HepG2 (cell line): ENCODE results near the gene SCRT2. TPM values are rescaled to one million over a fixed set of nuclear protein-coding genes. Genes with fewer than 3 reads are reported as not detected.

Source experiments
- CHCHD3 ChIP-seq: sonication (generic); formaldehyde crosslinking; IDR thresholded peaks from 2 replicates; pipeline ENCODE4 v1.8.0; 2022; ENCODE audit warnings: mild to moderate bottlenecking, missing genetic modification reagents, moderate library complexity
- GMEB1 ChIP-seq: sonication (generic); formaldehyde crosslinking; IDR thresholded peaks from 2 replicates; pipeline ENCODE4 v1.5.1; 2020; ENCODE audit warnings: missing genetic modification reagents, mild to moderate bottlenecking, borderline replicate concordance
- MNT ChIP-seq: fragments of 450-650 bp; IDR thresholded peaks from 2 replicates; pipeline ENCODE4 v1.6.1; 2016
- NFKBIZ ChIP-seq: IDR thresholded peaks from 2 replicates; pipeline ENCODE4 v1.6.1; 2018; ENCODE audit warnings: missing genetic modification reagents, missing compliant biosample characterization
- NR1H2 ChIP-seq: sonication (generic); formaldehyde crosslinking; IDR thresholded peaks from 2 replicates; pipeline ENCODE4 v1.8.1; 2022; ENCODE audit warnings: low read depth, missing genetic modification reagents, borderline replicate concordance
- PITX1 ChIP-seq: sonication (generic); formaldehyde crosslinking; IDR thresholded peaks from 2 replicates; pipeline ENCODE4 v1.5.1; 2020; ENCODE audit warnings: mild to moderate bottlenecking, missing genetic modification reagents
- POGK ChIP-seq: sonication (generic); formaldehyde crosslinking; conservative IDR thresholded peaks from 2 replicates; pipeline ENCODE4 v1.8.0; 2022; ENCODE audit warnings: mild to moderate bottlenecking, moderate library complexity, missing genetic modification reagents
- PTBP1 ChIP-seq: fragments of 200-400 bp; formaldehyde crosslinking; IDR thresholded peaks from 2 replicates; pipeline ENCODE4 v1.6.1; 2018; ENCODE audit warnings: low read length, low read depth; ENCODE audit not compliant: poor library complexity, severe bottlenecking
- RBM22 ChIP-seq: fragments of 200-400 bp; formaldehyde crosslinking; optimal IDR thresholded peaks from 2 replicates; pipeline ENCODE3; 2017; ENCODE audit warnings: mild to moderate bottlenecking, low read length, moderate library complexity
- RORA ChIP-seq: sonication (generic); formaldehyde crosslinking; IDR thresholded peaks from 2 replicates; pipeline ENCODE4 v1.5.0; 2020; ENCODE audit warnings: mild to moderate bottlenecking, missing genetic modification reagents, moderate library complexity
- ZBTB20 ChIP-seq: sonication (generic); formaldehyde crosslinking; IDR thresholded peaks from 2 replicates; pipeline ENCODE4 v1.8.1; 2023; ENCODE audit warnings: missing genetic modification reagents, low read depth, mild to moderate bottlenecking, borderline replicate concordance
- ZFX ChIP-seq: sonication (generic); formaldehyde crosslinking; IDR thresholded peaks from 2 replicates; pipeline ENCODE4 v1.4.0; 2020; ENCODE audit warnings: mild to moderate bottlenecking, low read depth, missing genetic modification reagents, moderate library complexity
- ZGPAT ChIP-seq: IDR thresholded peaks from 2 replicates; pipeline ENCODE4 v1.6.1; 2016; ENCODE audit warnings: mild to moderate bottlenecking
- ZNF589 ChIP-seq: sonication (generic); formaldehyde crosslinking; conservative IDR thresholded peaks from 2 replicates; pipeline ENCODE4 v1.8.0; 2022; ENCODE audit warnings: mild to moderate bottlenecking, moderate library complexity, missing genetic modification reagents
- ZNF678 ChIP-seq: sonication (generic); formaldehyde crosslinking; IDR thresholded peaks from 2 replicates; pipeline ENCODE4 v1.4.0; 2020; ENCODE audit warnings: mild to moderate bottlenecking, missing genetic modification reagents
- ZNF687 ChIP-seq: sonication (generic); formaldehyde crosslinking; IDR thresholded peaks from 2 replicates; pipeline ENCODE4 v1.5.1; 2020; ENCODE audit warnings: mild to moderate bottlenecking, missing genetic modification reagents, moderate library complexity
- ZNF816 ChIP-seq: sonication (generic); formaldehyde crosslinking; IDR thresholded peaks from 2 replicates; pipeline ENCODE4 v1.8.0; 2022; ENCODE audit warnings: missing genetic modification reagents, mild to moderate bottlenecking, borderline replicate concordance
- ZSCAN30 ChIP-seq: sonication (generic); formaldehyde crosslinking; IDR thresholded peaks from 2 replicates; pipeline ENCODE4 v1.5.0; 2020; ENCODE audit warnings: mild to moderate bottlenecking, missing genetic modification reagents
- polyA plus RNA-seq, 8 experiments: library from polyadenylated mRNA; depleted of rRNA in 3 of 8; stranded (reverse) in 7 of 8; unstranded in 1 of 8; fragments of >200 nt; fragmentation: Illumina TruSeq in 4 of 8; extraction: Trizol in 4 of 8; gene quantifications; 2 replicates each; pipeline versions ENCODE4 v1.2.1 to v1.2.3, GENCODE V29; 2011 to 2016; ENCODE audit warnings: low read depth in 4 of 8, missing spikeins in 1 of 8, mixed read lengths in 1 of 8; ENCODE audit not compliant: insufficient read depth in 1 of 8
- total RNA-seq, 5 experiments: library from RNA; depleted of rRNA; stranded (reverse); fragments of >200 nt; fragmentation: Illumina TruSeq; extraction: Trizol; gene quantifications; 2 replicates each; pipeline ENCODE4 v1.2.3, GENCODE V29; 2016; ENCODE audit warnings: low read depth in 1 of 5

The SCRT2 gene
- total and polyA plus RNA-seq, 2 of the 13 experiments (the other 11 are each of a cell fraction or from before 2014, with no cell fraction given) = not detected

GRCh38 chr20:646107-646867 is 29.3 kb downstream of the SCRT2 start (continued):
- TF ChIP-seq GMEB1 (CRISPR knock-in tag) (no peak; the same call in 1 of the 2 replicates), ZNF589 (CRISPR knock-in tag) (no peak), PTBP1 (peak; percentile 97), MNT (0 out of 2 replicates have a peak, but pooled peaks have one; percentile 3), POGK (CRISPR knock-in tag) (no peak), ZFX (CRISPR knock-in tag) (no peak), ZBTB20 (CRISPR knock-in tag) (0 out of 2 replicates have a peak, but pooled peaks have one; percentile 40), ZNF687 (CRISPR knock-in tag) (no peak), ZNF678 (no peak), RBM22 (no peak), RORA (CRISPR knock-in tag) (0 out of 2 replicates have a peak, but pooled peaks have one; percentile 25), PITX1 (CRISPR knock-in tag) (peak; percentile 88), ZSCAN30 (CRISPR knock-in tag) (no peak), NFKBIZ (CRISPR knock-in tag) (no peak), NR1H2 (CRISPR knock-in tag) (no peak), CHCHD3 (CRISPR knock-in tag) (no peak), ZGPAT (CRISPR knock-in tag) (peak; percentile 34; the same call in 1 of the 2 replicates), ZNF816 (no peak)
